A549 (cell line): Measurements from ENCODE around the gene UBR7.

Experiments used
- CTCF ChIP-seq: fragments of >200 bp; sonication (Bioruptor Twin); formaldehyde crosslinking; IDR thresholded peaks from 3 replicates; pipeline ENCODE4 v1.5.1; 2016
- HDAC2 ChIP-seq: fragments of 200-600 bp; sonication (generic); IDR thresholded peaks from 2 replicates; pipeline ENCODE4 v1.6.1; 2016
- HES2 ChIP-seq: fragments of >200 bp; sonication (Bioruptor Twin); formaldehyde crosslinking; IDR thresholded peaks from 2 replicates; pipeline ENCODE4 v1.6.1; 2016
- HOXB13 ChIP-seq: fragments of 250-450 bp; sonication (Bioruptor Pico); IDR thresholded peaks from 2 replicates; pipeline ENCODE4 v1.5.0; 2020; ENCODE audit warnings: low read depth, mild to moderate bottlenecking, moderate library complexity
- REST ChIP-seq: fragments of 200-600 bp; sonication (generic); IDR thresholded peaks from 2 replicates; pipeline ENCODE4 v1.6.1; 2016; ENCODE audit warnings: antibody characterized with exemption, mild to moderate bottlenecking, moderate library complexity

DNA sequence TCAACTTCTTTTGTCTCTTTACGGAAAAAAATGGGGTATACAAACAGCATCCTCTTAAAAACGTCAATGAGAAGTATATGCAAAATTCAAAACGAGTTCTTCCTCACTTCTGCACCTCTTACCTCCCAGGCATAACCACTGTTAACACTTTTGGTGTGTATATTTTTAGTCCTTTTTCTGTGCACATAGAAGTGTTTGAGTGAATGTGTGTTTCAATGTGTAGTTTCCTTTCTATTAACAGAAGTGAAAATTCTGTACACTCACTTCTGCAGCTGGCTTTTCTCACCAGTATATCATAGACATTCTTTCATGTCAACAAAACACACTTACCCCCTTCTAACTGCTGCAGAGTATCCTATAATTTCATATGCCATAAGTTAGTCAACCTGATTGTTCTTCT, 5.4 kb downstream of the UBR7 start:
- no peak for TF ChIP-seq REST
- no peak for TF ChIP-seq CTCF
- no peak for TF ChIP-seq HES2
- no peak for TF ChIP-seq HDAC2
- no peak for TF ChIP-seq HOXB13 (CRISPR knock-in tag)
